Neural crest cell (in vitro differentiated cells): ENCODE results near the gene RPL19. TPM values are rescaled to one million over a fixed set of nuclear protein-coding genes. Genes with fewer than 3 reads are reported as not detected.
A peak's percentile ranks its signal among the peaks of the same experiment; 100 is the strongest.

Experiments
- DNase-seq: peaks from one replicate; pipeline ENCODE4 v3.0.0; 2021; ENCODE audit warnings: low read depth, mixed read lengths, low spot score
- H3K27ac Mint-ChIP-seq: one replicate; pipeline ENCODE4 v1.8.0; 2021; ENCODE audit warnings: mild to moderate bottlenecking, mixed read lengths; ENCODE audit not compliant: unreplicated experiment
- H3K27me3 Mint-ChIP-seq: 2 replicates; pipeline ENCODE4 v1.8.0; 2021; ENCODE audit warnings: low read depth, mild to moderate bottlenecking, mixed read lengths
- H3K36me3 Mint-ChIP-seq: 2 replicates; pipeline ENCODE4 v1.8.0; 2021; ENCODE audit warnings: low read depth, mild to moderate bottlenecking, mixed read lengths
- H3K4me1 Mint-ChIP-seq: 2 replicates; pipeline ENCODE4 v1.8.0; 2021; ENCODE audit warnings: mixed read lengths
- H3K4me3 Mint-ChIP-seq: one replicate; pipeline ENCODE4 v1.8.0; 2021; ENCODE audit warnings: mild to moderate bottlenecking, mixed read lengths
- H3K9me3 Mint-ChIP-seq: 2 replicates; pipeline ENCODE4 v1.8.0; 2021; ENCODE audit warnings: mixed read lengths
- total RNA-seq: library from RNA; stranded (reverse); gene quantifications from 2 replicates; pipeline ENCODE4 v1.2.1, GENCODE V29; 2021
- TF ChIP-seq, protein P1 (sequence below): fragments of 200-600 bp; sonication (generic); conservative IDR thresholded peaks from 2 replicates; pipeline ENCODE4 v1.5.0; 2021; ENCODE audit warnings: antibody characterized with exemption, mild to moderate bottlenecking

Gene RPL19
- total RNA-seq, 1 donor from 2014 or later: 1,874 TPM

DNA sequence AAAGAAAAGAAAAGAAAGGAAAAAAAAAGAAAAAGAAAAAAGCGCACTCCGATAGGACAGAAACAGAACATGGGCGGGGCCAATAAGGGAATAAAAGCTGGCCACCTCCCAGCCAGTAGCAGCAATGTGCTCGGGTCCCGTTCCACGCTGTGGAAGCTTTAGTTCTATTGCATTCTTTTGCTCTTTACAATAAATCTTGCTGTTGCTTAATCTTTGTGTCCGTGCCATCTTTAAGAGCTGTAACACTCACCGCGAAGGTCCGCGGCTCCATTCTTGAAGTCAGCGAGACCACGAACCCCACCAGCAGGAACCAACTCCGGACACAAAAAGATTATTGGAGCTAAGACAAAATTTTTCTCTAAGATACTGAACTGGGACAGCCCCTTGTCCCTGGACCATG is 31.0 kb upstream of the RPL19 start:
- Mint-ChIP-seq H3K9me3 (peaks cover 5% of the 10 kb centered on the region), H3K27me3 (peaks cover 35% of the 10 kb centered on the region)
- TF ChIP-seq, protein P1, sequence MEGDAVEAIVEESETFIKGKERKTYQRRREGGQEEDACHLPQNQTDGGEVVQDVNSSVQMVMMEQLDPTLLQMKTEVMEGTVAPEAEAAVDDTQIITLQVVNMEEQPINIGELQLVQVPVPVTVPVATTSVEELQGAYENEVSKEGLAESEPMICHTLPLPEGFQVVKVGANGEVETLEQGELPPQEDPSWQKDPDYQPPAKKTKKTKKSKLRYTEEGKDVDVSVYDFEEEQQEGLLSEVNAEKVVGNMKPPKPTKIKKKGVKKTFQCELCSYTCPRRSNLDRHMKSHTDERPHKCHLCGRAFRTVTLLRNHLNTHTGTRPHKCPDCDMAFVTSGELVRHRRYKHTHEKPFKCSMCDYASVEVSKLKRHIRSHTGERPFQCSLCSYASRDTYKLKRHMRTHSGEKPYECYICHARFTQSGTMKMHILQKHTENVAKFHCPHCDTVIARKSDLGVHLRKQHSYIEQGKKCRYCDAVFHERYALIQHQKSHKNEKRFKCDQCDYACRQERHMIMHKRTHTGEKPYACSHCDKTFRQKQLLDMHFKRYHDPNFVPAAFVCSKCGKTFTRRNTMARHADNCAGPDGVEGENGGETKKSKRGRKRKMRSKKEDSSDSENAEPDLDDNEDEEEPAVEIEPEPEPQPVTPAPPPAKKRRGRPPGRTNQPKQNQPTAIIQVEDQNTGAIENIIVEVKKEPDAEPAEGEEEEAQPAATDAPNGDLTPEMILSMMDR: no peak

DNA sequence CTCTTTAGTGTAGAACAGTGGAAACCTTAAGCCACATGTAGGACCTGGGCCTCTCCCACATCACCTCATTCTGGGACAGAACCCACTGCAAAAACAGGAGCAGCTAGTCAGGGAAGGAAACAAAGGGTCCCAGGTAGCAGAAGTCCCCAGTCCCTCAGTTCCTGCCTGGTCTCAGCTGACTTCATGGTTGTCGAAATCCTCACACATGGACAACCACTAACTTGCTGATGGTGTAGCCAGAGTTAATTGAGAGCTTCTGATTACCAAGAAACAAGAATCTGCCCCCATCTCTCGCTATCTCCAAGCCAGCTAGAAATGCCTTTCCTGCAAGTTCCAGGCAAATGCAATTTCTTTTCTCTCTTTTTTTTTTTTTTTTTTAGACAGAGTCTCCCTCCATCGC is 30.6 kb upstream of the RPL19 start:
- Mint-ChIP-seq H3K4me3 (no peak overlapping the region), H3K36me3 (peaks cover 3% of the 10 kb centered on the region), H3K9me3 (peaks cover 5% of the 10 kb centered on the region), H3K4me1 (peaks cover 15% of the 10 kb centered on the region), H3K27me3 (peaks cover 34% of the 10 kb centered on the region), H3K27ac (no peak overlapping the region)
- no peak for DNase-seq
- TF ChIP-seq, protein P1: no peak

More for the DNA sequence above, 31.0 kb upstream of the RPL19 start:
- Mint-ChIP-seq H3K4me3 (peak overlapping the region; percentile 72), H3K4me1 (peaks cover 19% of the 10 kb centered on the region), H3K36me3 (peaks cover 3% of the 10 kb centered on the region), H3K27ac (no peak overlapping the region)
- no peak for DNase-seq

DNA sequence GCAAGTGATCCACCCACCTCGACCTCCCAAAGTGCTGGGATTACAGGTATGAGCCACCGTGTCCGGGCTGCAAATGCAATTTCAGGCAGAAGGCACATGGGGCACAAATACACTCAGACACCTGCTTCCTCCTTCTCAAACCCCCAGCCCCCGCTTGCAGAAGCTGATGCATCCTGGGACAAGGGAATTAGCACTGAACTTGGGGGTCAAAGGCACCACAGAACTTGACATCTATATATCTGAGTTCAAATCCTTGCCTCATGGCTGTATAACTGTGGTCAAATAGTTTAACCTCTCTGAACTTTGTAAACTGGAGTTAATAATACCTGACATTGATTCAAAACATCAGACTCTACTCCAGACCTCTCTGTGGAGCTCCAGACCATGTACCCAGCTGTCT is 30.0 kb upstream of the RPL19 start:
- peaks cover 3% of the 10 kb centered on the region for H3K36me3 Mint-ChIP-seq

DNA sequence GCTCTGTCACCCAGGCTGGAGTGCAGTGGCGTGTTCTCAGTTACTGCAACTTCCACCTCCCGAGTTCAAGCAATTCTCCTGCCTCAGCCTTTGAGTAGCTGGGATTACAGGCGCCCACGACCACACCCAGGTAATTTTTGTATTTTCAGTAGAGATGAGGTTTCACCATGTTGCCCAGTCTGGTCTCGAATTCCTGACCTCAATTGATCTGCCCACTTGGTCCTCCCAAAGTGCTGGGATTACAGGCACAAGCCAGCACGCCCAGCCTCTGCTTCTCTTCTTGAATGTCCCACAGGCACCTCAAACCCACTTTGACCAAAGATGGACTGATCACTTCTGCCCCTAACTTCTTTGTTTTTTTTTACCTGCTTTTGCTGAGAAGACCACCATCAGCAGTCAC is 29.5 kb upstream of the RPL19 start:
- Mint-ChIP-seq H3K9me3 (peaks cover 5% of the 10 kb centered on the region), H3K4me3 (no peak overlapping the region), H3K27me3 (peaks cover 24% of the 10 kb centered on the region), H3K4me1 (peaks cover 8% of the 10 kb centered on the region), H3K27ac (no peak overlapping the region), H3K36me3 (peaks cover 3% of the 10 kb centered on the region)
- TF ChIP-seq, protein P1: no peak
- DNase-seq: no peak

More for the DNA sequence above, 30.0 kb upstream of the RPL19 start:
- TF ChIP-seq, protein P1: no peak
- DNase-seq: no peak
- Mint-ChIP-seq H3K4me3 (no peak overlapping the region), H3K27ac (no peak overlapping the region), H3K4me1 (peaks cover 9% of the 10 kb centered on the region), H3K9me3 (peaks cover 5% of the 10 kb centered on the region), H3K27me3 (peaks cover 28% of the 10 kb centered on the region)

DNA sequence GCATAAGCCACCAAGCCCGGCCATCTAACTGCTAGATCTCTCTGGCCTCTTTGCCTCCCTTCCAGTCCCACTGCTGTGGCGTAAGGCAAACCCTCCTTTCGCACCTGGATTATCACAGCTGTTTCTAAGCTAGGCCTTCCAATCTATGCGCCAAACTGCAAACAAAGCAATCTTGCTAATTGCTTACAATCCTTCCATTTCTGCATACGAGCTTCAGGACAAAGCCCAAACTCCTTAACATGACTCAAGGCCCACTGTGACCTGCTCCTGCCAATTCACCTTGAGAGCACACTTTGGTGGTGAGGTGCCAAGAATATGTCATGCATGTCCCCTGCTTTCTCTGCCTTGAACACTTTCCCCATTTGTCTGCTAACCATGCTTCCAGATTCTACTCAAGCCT is 28.1 kb upstream of the RPL19 start:
- Mint-ChIP-seq H3K27ac (no peak overlapping the region), H3K9me3 (peaks cover 5% of the 10 kb centered on the region)

More for the DNA sequence above, 28.1 kb upstream of the RPL19 start:
- Mint-ChIP-seq H3K4me3 (no peak overlapping the region), H3K36me3 (peaks cover 11% of the 10 kb centered on the region), H3K4me1 (peaks cover 8% of the 10 kb centered on the region), H3K27me3 (peaks cover 10% of the 10 kb centered on the region)
- DNase-seq: no peak
- TF ChIP-seq, protein P1: no peak
